NCI-H187 treated with DMSO at 0.1 percent for 48 hours (cell line): ENCODE measurements around the gene MARCHF10.
"Not testable (repeated sequence)": the region's sequence is repeated elsewhere in the genome, so short reads cannot be mapped to it uniquely, and the experiment has no call there.

ENCODE experiments used
- DNase-seq: peaks from one replicate; lab custom pipeline; 2025; lab: John Stamatoyannopoulos, UW

MARCHF10 gene

DNA sequence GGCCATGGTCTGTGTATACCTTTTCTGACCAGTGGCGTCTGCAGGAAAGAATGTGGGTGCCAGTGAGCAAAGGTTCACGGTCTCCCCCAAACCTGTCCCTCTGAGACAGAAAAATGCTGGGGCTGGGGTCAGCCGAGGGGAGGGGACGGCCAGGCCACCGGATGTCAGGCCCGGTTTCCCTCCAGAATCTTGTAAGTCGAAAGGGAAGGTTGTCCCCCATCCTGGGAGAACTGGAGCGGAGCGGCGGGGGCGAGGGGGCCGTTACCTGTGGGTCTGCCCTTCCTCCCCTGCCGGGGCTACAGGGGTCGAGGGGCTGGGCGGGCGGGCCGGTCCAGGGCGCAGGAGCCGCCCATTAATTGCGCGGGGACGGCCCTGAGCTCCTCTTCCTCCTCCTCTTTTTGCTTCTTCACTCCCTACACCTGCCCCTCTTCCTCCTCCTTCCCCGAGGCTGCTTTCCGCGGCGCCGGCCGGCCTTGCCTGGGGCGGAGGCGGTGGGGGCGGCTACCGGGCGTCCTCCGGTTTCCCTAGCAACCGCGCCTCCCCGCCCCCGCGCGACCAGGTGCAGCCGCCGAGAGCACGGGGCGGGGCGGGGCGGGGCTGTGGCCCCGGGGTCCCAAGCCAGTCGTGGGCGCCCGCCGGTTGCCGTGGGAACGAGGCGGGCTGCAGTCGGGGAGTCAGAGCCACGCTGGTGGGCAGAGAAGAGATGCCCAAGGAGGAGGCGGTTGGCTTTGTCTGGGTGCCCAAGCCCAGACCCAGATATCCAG, at the start of gene MARCHF10:
Gene MARCHF10 (minus strand): TSS at position 503 of the 764 bp plus-strand sequence. CDS start 6,579 bp downstream, outside the sequence.
- no peak for DNase-seq

GRCh38 chr17:62857526-62857925, 49.4 kb upstream of the MARCHF10 start:
- no peak for DNase-seq

- DNase-seq, result no peak
These were observed 48.5 kb upstream of the MARCHF10 start for GRCh38 chr17:62856594-62856993.

- DNase-seq, result no peak
These were observed 47.0 kb upstream of the MARCHF10 start for GRCh38 chr17:62855156-62855555.

GRCh38 chr17:62854098-62854680, 46.1 kb upstream of the MARCHF10 start:
- no peak for DNase-seq

DNA sequence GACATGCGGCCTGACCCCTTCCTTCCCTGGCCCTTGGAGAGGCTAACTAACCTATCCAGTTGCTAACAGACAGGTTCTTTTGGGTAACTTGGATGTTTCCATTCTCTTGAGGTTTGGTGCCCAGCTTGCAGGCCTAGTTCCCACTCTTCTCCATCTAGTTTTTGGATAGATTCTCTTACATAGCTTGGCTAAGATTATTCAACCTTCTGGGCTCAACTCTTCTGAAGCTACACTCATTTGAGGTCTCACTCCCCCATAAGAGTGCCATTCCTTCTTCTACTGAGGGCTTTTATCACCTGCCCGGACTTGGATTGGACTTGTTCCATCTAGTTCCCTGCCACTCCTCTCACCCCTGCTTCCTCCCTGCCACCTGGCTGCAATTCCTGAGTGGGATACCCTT, 44.1 kb upstream of the MARCHF10 start:
- DNase-seq, result no peak

DNA sequence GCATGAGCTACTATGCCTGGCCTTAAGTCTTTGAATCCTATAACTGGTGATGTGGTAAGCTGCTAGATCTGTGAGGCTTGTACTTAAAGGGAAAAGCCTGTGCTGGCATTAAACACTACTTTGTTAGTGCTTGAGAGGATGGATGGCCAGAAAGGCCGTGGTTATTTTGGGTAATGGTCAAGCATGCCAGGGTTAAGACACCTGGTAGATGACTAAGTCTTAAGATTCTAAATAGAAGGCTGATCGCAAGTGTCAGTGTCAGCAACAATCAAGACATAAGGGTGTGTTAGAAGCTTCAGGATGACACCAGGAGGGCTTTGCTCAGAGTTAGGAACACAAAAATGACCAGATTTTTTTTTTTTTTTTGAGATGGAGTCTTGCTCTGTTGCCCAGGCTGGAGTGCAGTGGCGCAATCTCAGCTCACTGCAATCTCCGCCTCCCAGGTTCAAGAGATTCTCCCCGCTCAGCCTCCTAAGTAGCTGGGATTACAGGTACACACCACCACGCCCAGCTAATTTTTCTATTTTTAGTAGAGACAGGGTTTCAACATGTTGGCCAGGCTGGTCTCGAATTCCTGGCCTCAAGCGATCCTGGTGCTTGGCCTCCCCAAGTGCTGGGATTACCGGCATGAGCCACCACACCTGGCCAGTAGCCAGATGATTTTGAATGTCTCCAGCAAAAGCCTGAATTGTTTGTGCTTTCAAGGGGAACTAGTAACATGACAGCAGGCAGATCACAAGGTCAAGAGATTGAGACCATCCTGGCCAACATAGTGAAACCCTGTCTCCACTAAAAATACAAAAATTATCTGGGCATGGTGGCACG, 41.7 kb upstream of the MARCHF10 start:
- not testable (repeated sequence) for DNase-seq

GRCh38 chr17:62848334-62848733, 40.2 kb upstream of the MARCHF10 start:
- DNase-seq, result no peak

- no peak for DNase-seq
These were observed 39.3 kb upstream of the MARCHF10 start for GRCh38 chr17:62847426-62847825.

- no peak for DNase-seq
These were observed 32.8 kb upstream of the MARCHF10 start for GRCh38 chr17:62840871-62841270.

DNA sequence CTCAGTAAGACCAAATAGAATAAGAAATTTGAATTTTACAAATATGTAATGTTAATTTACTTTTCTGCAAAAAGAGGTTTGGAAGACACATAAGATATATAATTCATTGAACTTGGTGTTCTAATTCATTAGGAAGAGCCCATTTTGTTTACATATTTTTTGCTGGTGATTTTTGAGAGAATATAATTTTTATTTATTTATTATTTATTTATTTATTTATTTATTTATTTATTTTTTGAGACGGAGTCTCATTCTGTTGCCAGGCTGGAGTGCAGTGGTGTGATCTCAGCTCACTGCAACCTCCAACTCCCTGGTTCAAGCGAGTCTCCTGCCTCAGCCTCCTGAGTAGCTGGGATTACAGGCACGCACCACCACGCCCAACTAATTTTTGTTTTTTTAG, 25.7 kb upstream of the MARCHF10 start:
- not testable (repeated sequence) for DNase-seq

- no peak for DNase-seq
These were observed 24.3 kb upstream of the MARCHF10 start for GRCh38 chr17:62832405-62832804.

- not testable (repeated sequence) for DNase-seq
These were observed 23.0 kb upstream of the MARCHF10 start for GRCh38 chr17:62831066-62831465.

GRCh38 chr17:62827746-62828485, 19.8 kb upstream of the MARCHF10 start:
- no peak for DNase-seq

DNA sequence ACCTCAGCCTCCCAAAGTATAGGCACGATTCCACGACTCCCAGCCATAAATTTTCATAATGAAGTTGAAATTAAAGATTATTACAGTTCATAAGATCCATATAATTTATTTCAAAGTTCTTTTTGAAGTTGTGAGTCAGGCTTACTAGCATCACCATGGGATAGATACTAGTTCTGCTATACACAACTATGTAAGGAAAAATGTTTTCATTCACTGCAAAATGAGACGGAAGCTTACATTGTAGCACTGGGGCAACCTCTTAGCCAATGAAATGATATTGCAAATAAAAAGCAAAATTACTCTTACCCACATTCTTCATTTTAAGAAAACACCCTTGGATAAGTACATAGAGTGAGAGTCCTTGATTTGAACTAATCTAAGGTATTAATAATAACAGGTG, 18.8 kb upstream of the MARCHF10 start:
- DNase-seq, result no peak

- DNase-seq, result no peak
These were observed 17.1 kb upstream of the MARCHF10 start for GRCh38 chr17:62825182-62825581.

DNA sequence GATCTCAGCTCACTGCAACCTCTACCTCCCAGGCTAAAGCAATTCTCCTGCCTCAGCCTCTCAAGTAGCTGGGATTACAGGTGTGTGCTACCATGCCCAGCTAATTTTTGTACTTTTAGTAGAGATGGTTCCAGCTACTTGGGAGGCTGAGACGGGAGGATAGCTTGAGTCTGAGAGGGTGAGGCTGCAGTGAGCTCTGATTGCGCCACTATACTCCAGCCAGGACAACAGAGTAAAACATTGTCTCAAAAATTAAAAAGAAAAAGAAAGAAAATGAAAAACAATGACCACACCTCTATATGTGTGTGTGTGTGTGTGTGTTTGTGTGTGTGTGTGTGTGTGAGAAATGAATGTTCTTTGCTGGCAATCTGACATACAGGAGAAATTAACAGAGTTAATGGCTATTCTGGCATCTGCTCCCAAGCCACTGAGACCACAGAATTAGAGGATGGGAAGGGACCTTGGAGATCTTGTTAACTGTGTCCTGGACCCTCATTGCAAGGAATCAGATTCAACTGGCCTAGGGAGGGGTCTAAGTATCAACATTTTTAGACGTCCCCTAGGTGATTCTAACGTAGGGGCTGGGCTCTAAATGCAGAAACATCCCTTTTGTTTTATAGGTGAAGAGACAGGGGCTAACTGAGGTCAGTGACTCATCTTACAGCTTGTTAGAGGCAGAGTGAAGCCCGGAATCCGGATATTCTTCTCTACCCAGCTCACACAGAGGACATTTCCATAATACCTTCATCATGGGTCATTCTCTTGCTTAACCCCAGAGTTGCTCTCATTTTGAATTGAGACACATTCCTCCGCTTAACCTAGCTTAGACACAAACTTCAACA, 16.4 kb upstream of the MARCHF10 start:
- DNase-seq, result no peak

DNA sequence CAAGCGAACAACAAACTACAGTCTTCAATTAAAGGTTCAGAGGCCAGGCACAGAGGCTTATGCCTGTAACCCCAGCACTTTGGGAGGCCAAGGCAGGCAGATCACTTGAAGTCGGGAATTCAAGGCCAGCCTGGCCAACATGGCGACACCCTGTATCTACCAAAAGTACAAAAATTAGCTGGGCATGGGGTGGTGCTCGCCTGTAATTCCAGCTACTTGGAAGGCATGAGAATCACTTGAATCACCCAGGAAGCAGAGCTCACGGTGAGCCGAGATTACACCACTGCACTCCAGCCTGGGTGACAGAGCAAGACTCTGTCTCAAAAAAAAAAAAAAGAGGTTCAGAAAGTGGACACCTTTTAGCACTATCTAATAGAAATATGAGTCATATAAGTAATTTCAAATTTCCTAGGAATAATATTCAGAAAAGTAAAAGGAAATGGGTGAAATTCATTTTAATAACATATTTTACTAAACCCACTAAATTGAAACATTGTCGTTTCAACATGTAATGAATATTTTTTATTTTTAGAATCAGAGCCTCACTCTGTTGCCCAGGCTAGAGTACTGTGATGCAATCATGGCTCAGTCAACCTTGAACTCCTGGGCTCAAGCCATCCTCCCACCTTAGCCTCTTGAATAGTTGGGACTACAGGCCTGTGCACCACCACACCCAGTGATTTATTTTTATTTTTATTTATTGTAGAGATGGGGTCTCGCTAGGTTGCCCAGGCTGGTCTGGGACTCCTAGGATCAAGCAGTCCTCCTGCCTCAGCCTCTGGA, 15.2 kb upstream of the MARCHF10 start:
- DNase-seq, result no peak

DNA sequence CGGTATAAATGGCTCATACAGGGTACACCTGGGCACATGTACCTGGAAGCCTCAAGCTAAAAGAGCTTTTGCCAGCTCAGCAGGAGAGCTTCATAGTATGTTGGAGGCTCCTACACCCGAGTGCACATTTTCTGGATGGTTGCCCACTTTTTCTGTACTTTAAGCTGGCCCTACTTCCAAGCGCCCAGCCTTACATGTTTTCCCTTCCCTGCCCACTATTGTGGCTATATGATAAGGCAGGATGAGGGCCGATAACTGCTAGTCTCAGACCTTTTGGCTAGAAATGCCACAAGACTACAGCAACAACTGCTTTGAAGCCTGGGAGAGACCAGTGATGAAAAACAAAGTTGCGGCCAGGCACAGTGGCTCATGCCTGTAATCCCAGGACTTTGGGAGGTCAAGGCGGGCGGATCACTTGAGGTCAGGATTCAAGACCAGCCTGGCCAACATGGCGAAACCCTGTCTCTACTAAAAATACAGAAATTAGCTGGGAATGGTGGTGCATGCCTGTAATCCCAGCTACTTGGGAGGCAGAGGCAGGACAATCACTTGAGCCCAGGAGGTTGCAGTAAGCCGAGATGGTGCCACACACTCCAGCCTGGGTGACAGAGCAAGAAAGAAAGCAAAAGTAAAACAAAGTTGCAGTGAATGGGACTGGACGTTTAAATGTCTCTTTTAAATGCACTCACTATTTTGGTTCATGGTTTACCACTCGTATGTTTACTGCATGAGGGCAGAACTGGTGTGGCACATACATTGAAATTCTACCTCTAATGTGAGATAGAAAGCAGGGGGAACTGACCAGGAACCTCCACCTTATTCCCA, 14.2 kb upstream of the MARCHF10 start:
- DNase-seq, result no peak
